ENCODE results near the gene FAM98B. TPM values are rescaled to one million over a fixed set of nuclear protein-coding genes. Genes with fewer than 3 reads are reported as not detected.
A peak's percentile ranks its signal among the peaks of the same experiment; 100 is the strongest.

Gene FAM98B
- 10 to 100 TPM in 1 of 4 donors, 1 to 10 TPM in 3; 5.2 to 12.2 (median 7.6) TPM for total RNA-seq

GRCh38 chr15:38453971-38454695 is at the start of gene FAM98B:
TSS of gene FAM98B (plus strand) at chr15:38454127. CDS start at chr15:38454162, 35 bp downstream.
- DNase-seq, result peak; percentile 92
- intact Hi-C loops (cut with DNase I; ENCODE audit: low total_unique reads), result no loop called here
- Histone ChIP-seq H3K4me3 (peak within 1 kb of the TSS; percentile 74 to 92 (median 83)), H3K27ac (peak within 1 kb of the TSS; percentile 93 to 94 (median 93)), H3K27me3 (no peaks in the 10 kb centered on the region), H3K36me3 (no peaks in the 10 kb centered on the region), H3K9me3 (no peaks in the 10 kb centered on the region), H3K4me1 (peaks cover 11 to 16% (median 15%) of the 10 kb centered on the region in 4 donors)
- in situ Hi-C loops (cut with MboI; ENCODE audit: low pct_ligation_motif_present in 1 of 4, low pct_unique_long_range_greater_than_20kb in 1 of 4, low sequenced_read_pairs in 3 of 4), result loop anchor here in 1 of 4 donors (25.0 kb wide), 1 partner anchor 233 kb away; no protein-coding TSS in a partner anchor
- 0 to 1% methylated on average over 3 to 49 of the region's 49 CpGs for WGBS, 2 donors (ENCODE audit: low coverage in 1 of 2)
- TF ChIP-seq CTCF (IDR thresholded peaks at IDR 0.05), result peak in 2 of 5 experiments; percentile 5 to 14
- no peak for TF ChIP-seq EP300 (IDR thresholded peaks at IDR 0.05; ENCODE audit: low read depth)
- TF ChIP-seq POLR2AphosphoS5 (IDR thresholded peaks at IDR 0.05), result peak; percentile 49 to 73 (median 57)
- TF ChIP-seq POLR2A (IDR thresholded peaks at IDR 0.05), result peak; percentile 46

- intact Hi-C loops (cut with DNase I; ENCODE audit: low total_unique reads), result no loop called here
- no peaks in the 10 kb centered on the region for H3K27me3 ChIP-seq
- no peaks in the 10 kb centered on the region for H3K4me1 ChIP-seq
- no peak overlapping the region for H3K4me3 ChIP-seq
- WGBS, 2 donors (ENCODE audit: low coverage in 1 of 2), result 53 to 73% methylated on average over 3 to 7 of the region's 7 CpGs
- no peaks in the 10 kb centered on the region for H3K9me3 ChIP-seq
- in situ Hi-C loops (cut with MboI; ENCODE audit: low pct_ligation_motif_present in 1 of 4, low pct_unique_long_range_greater_than_20kb in 1 of 4, low sequenced_read_pairs in 3 of 4), result no loop called here
- H3K27ac ChIP-seq, result no peak overlapping the region
- TF ChIP-seq POLR2A (IDR thresholded peaks at IDR 0.05) (no peak), EP300 (IDR thresholded peaks at IDR 0.05; ENCODE audit: low read depth) (no peak), POLR2AphosphoS5 (IDR thresholded peaks at IDR 0.05) (no peak), CTCF (IDR thresholded peaks at IDR 0.05) (no peak)
- no peak for DNase-seq
- H3K36me3 ChIP-seq, result no peaks in the 10 kb centered on the region
These were observed 47.5 kb upstream of the FAM98B start for GRCh38 chr15:38406436-38406835.

- H3K27me3 ChIP-seq, result no peaks in the 10 kb centered on the region
- H3K36me3 ChIP-seq, result no peaks in the 10 kb centered on the region
- DNase-seq, result no peak
- H3K4me1 ChIP-seq, result no peaks in the 10 kb centered on the region
- no peaks in the 10 kb centered on the region for H3K9me3 ChIP-seq
- 67 to 81% methylated on average over 2 to 4 of the region's 4 CpGs for WGBS, 2 donors (ENCODE audit: low coverage in 1 of 2)
- TF ChIP-seq EP300 (IDR thresholded peaks at IDR 0.05; ENCODE audit: low read depth), result no peak
- TF ChIP-seq CTCF (IDR thresholded peaks at IDR 0.05), result no peak
- no peak for TF ChIP-seq POLR2A (IDR thresholded peaks at IDR 0.05)
- TF ChIP-seq POLR2AphosphoS5 (IDR thresholded peaks at IDR 0.05), result no peak
- intact Hi-C loops (cut with DNase I; ENCODE audit: low total_unique reads) (no loop called here), in situ Hi-C loops (cut with MboI; ENCODE audit: low pct_ligation_motif_present in 1 of 4, low pct_unique_long_range_greater_than_20kb in 1 of 4, low sequenced_read_pairs in 3 of 4) (no loop called here)
- no peak overlapping the region for H3K4me3 ChIP-seq
- no peak overlapping the region for H3K27ac ChIP-seq
These were observed 45.4 kb upstream of the FAM98B start for GRCh38 chr15:38408576-38408975.

- H3K36me3 ChIP-seq, result no peaks in the 10 kb centered on the region
- 49 to 73% methylated on average over 3 of the region's 3 CpGs for WGBS, 2 donors (ENCODE audit: low coverage in 1 of 2)
- DNase-seq, result no peak
- TF ChIP-seq POLR2A (IDR thresholded peaks at IDR 0.05) (no peak), POLR2AphosphoS5 (IDR thresholded peaks at IDR 0.05) (no peak), EP300 (IDR thresholded peaks at IDR 0.05; ENCODE audit: low read depth) (no peak)
- H3K27ac ChIP-seq, result peak overlapping the region in 1 of 4 donors; percentile 12
- in situ Hi-C loops (cut with MboI; ENCODE audit: low pct_ligation_motif_present in 1 of 4, low pct_unique_long_range_greater_than_20kb in 1 of 4, low sequenced_read_pairs in 3 of 4), result no loop called here
- intact Hi-C loops (cut with DNase I; ENCODE audit: low total_unique reads), result no loop called here
- H3K27me3 ChIP-seq, result no peaks in the 10 kb centered on the region
- H3K4me1 ChIP-seq, result no peaks in the 10 kb centered on the region
- no peaks in the 10 kb centered on the region for H3K9me3 ChIP-seq
- H3K4me3 ChIP-seq, result no peak overlapping the region
These were observed 42.0 kb upstream of the FAM98B start for GRCh38 chr15:38411902-38412301.
